Endothelial cell of hepatic sinusoid (primary cell): ENCODE measurements around the gene NGDN.
"Not testable (repeated sequence)": the region's sequence is repeated elsewhere in the genome, so short reads cannot be mapped to it uniquely, and the experiment has no call there.

Source experiments
- in situ Hi-C: cut with HindIII; loops from 2 replicates; pipeline ENCODE4 v1.10.0; 2017; ENCODE audit warnings: low sequenced_read_pairs

NGDN gene

GRCh38 chr14:23469127-23469905, at the start of gene NGDN:
Gene NGDN, plus strand, starts transcription at chr14:23469703. Its CDS starts 13 bp downstream, at chr14:23469716.
- in situ Hi-C loops = no loop called here

DNA sequence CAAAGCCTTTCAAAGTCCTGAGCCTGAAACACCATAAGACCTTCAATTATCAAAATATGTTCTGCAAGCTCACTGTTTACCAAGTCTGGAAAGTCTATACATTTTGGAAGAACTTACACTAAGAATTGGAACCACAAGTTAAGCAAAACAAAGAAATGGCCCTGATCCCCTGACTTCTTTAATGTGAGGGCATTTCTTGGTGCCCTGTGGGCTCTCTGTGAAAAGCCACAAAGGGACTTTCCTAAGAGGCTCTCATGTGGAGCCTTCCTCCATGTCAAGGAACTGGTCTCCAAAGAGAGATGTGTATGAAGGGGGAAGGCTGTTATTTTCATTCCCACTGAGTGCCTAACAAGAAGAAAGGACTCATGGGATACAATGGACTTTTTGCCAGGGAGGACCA, 47.9 kb upstream of the NGDN start:
- in situ Hi-C loops = no loop called here

DNA sequence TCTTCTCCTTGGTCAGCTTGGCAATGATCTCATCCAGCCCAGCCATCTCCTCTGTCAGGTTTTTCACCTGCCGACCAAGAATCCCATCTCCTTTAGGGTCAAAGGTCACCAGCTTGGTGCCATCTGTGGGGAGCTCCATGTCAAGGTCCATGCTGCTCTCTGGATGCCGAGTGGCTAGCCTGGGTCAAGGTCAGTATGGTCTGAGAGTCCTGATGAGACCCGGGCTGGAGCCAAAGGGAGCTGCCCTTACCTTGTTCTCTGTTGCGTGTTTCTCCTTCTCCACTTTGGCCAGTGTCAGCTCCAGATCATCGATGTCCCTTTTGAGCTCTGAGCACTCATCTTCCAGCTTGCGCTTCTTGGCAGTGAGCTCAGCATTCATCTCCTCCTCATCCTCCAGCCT, 45.8 kb upstream of the NGDN start:
- in situ Hi-C loops = no loop called here

DNA sequence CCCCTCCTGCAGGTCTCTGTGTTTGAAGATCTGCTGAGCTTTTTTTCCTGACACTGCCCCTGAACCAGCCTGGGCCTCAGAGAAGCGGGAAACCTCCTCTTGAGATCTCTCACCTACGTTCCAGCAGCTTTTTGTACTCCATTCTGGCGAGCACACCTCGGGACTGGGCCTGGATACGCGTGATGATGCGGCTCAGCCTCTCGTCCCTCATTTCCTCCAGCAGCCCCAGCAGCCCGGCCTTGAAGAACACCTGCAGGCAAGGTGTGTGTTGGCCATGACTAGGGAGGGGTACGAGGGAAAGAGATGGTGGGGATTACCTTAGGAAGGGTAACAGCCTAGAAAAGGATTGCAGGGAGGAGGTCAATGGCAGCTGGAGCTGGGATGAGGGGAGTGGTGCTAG, 44.3 kb upstream of the NGDN start:
- in situ Hi-C loops = no loop called here

DNA sequence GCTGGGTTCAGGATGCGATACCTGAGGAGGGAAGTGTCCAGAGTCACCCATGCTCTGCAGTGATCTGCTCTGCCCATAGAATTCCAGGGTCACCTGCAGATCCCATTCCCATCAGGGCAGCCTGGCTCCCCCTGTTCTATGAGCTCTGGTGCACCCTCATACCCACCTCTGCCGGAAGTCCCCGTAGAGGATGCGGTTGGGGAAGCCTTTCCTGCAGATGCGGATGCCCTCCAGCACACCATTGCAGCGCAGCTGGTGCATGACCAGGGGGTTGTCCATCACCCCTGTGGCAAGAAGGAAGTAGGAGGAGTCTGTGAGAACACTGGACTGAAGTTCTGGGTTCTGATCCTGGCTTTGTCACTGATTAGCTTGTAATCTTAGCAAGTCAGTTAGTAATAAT, 43.7 kb upstream of the NGDN start:
- in situ Hi-C loops = not testable (repeated sequence)

DNA sequence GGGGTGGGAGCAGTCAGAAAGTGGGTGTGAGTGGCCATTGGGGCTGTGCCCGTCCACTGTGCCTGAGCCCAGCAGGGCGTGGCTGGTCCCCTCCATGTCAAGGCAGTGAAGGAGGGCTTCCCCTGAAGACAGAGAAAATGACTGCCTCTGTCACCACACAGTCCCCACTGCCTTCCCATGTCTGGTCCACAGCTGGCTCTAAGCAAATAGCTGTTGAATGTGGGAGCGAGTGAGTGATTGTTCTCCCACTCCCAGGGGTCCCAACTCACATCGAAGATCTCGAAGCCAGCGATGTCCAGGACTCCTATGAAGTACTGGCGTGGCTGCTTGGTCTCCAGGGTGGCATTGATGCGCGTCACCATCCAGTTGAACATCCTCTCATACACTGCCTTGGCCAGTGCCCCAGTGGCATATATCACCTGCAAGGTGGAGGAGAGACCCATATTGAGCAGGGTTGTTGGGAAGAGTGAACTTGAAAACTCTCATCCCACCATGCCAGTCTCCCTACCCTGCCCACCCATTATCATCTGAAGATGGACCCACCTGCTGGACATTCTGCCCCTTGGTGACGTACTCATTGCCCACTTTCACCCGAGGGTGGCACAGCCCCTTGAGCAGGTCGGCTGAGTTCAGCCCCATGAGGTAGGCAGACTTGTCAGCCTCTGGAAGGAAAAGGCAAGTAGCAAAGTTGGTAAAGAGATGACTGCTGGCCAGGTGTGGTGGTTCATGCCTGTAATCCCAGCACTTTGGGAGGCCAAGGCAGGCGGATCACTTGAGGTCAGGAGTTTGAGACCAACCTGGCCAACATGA, 40.6 kb upstream of the NGDN start:
- in situ Hi-C loops = no loop called here

- in situ Hi-C loops = no loop called here
Measured at GRCh38 chr14:23430016-23430722, 39.3 kb upstream of the NGDN start.

GRCh38 chr14:23430723-23431085, 38.8 kb upstream of the NGDN start:
- in situ Hi-C loops = no loop called here

- in situ Hi-C loops = no loop called here
Measured at GRCh38 chr14:23431486-23431885, 38.0 kb upstream of the NGDN start.

GRCh38 chr14:23432102-23432925, 37.2 kb upstream of the NGDN start:
- in situ Hi-C loops = no loop called here

GRCh38 chr14:23432946-23433345, 36.6 kb upstream of the NGDN start:
- in situ Hi-C loops = no loop called here

GRCh38 chr14:23433457-23433856, 36.0 kb upstream of the NGDN start:
- in situ Hi-C loops = no loop called here

- in situ Hi-C loops = loop anchor here (5.0 kb wide), 1 partner anchor 67 kb away; the partner anchor contains the start of gene EFS
Measured at GRCh38 chr14:23434488-23435222, 34.8 kb upstream of the NGDN start.

DNA sequence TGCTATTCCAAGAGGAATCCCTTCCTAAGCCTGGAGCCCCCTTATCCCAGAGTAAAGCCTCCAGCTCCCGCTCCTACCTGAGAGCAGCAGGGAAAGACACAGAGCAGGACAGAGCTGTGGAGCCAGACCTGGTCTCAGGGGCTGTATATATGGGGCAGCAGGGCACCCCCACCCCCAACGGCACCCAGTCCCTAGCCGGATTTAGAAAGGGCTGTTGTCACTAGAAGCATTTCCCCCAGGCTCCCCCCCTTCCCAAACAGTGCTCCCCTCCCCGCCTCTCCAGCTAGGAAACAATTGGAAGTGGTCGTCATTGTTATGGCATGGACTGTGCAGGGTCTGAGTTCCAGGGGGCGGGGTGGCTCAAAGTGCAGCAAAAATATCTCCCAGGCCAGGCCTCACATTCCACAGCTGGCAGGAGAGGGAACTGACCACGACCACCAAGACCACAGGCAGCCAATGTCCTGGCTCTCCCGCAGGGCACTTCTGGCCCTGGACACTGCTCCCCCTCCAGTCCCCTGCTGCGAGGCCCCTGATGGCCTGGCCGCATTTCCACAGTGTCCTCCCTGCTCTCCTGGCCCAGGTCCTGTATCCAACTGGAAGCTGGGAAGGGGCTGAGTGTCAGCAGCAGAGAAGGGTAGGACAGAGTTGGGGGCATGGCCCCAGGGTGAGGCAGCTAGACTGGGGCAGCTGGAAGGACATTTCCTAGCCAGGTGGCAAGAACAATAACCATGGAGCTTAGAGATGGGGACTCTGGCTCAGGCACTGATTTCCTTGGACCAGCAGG, 33.8 kb upstream of the NGDN start, which contains the start of gene MYH7:
MYH7 (minus strand) TSS at position 118 of the 784 bp plus-strand sequence. CDS start 1,928 bp downstream, outside the sequence.
- in situ Hi-C loops = loop anchor here (5.0 kb wide), 1 partner anchor 68 kb away; the partner anchor contains the start of gene EFS

GRCh38 chr14:23436327-23437132, 33.0 kb upstream of the NGDN start:
- in situ Hi-C loops = loop anchor here (5.0 kb wide), 1 partner anchor 69 kb away; the partner anchor contains the start of gene EFS

GRCh38 chr14:23437133-23438100, 32.1 kb upstream of the NGDN start:
- in situ Hi-C loops = loop anchor here (5.0 kb wide), 1 partner anchor 70 kb away; the partner anchor contains the start of gene EFS
